H54 (cell line): ENCODE measurements around the gene EPHB2.
"Not testable (repeated sequence)": the region's sequence is repeated elsewhere in the genome, so short reads cannot be mapped to it uniquely, and the experiment has no call there.

Source experiments
- DNase-seq: peaks from one replicate; pipeline ENCODE4 v3.0.0; 2011; ENCODE audit warnings: low spot score, mixed read lengths; ENCODE audit not compliant: insufficient read length
- FAIRE-seq: peaks from 3 replicates; lab custom pipeline; 2011; peaks lifted over from hg19 to GRCh38; lab: Jason Lieb, UNC
- POLR2A ChIP-seq: IDR thresholded peaks from 2 replicates; pipeline ENCODE4 v1.6.1; 2011; ENCODE audit warnings: low read depth, mild to moderate bottlenecking, low read length

The EPHB2 gene

GRCh38 chr1:22930240-22930912, 219.7 kb downstream of the EPHB2 start:
- no peak for TF ChIP-seq POLR2A
- peak; percentile 54 for DNase-seq
- FAIRE-seq: no peak

- FAIRE-seq: no peak
Measured at GRCh38 chr1:22932803-22933470, 222.3 kb downstream of the EPHB2 start.

GRCh38 chr1:22935433-22935832, 224.8 kb downstream of the EPHB2 start:
- DNase-seq (no peak), FAIRE-seq (no peak)
- TF ChIP-seq POLR2A: no peak

More at GRCh38 chr1:22932803-22933470, 222.3 kb downstream of the EPHB2 start:
- TF ChIP-seq POLR2A: no peak
- no peak for DNase-seq

- no peak for DNase-seq
- no peak for FAIRE-seq
- no peak for TF ChIP-seq POLR2A
Measured at GRCh38 chr1:22936681-22937080, 226.0 kb downstream of the EPHB2 start.

GRCh38 chr1:22941257-22941656, 230.6 kb downstream of the EPHB2 start:
- DNase-seq (no peak), FAIRE-seq (no peak)
- no peak for TF ChIP-seq POLR2A

GRCh38 chr1:22944346-22945055, 233.9 kb downstream of the EPHB2 start:
- TF ChIP-seq POLR2A: no peak
- DNase-seq (no peak), FAIRE-seq (no peak)

GRCh38 chr1:22945171-22945570, 234.5 kb downstream of the EPHB2 start:
- not testable (repeated sequence) for DNase-seq, FAIRE-seq

GRCh38 chr1:22949822-22950331, 239.2 kb downstream of the EPHB2 start:
- DNase-seq (no peak), FAIRE-seq (no peak)
- no peak for TF ChIP-seq POLR2A

GRCh38 chr1:22951796-22952195, 241.2 kb downstream of the EPHB2 start:
- TF ChIP-seq POLR2A: no peak
- DNase-seq (no peak), FAIRE-seq (no peak)

GRCh38 chr1:22952694-22953056, 242.0 kb downstream of the EPHB2 start:
- no peak for FAIRE-seq
- no peak for TF ChIP-seq POLR2A
- no peak for DNase-seq

- DNase-seq: no peak
- FAIRE-seq: no peak
- no peak for TF ChIP-seq POLR2A
Measured at GRCh38 chr1:22953057-22953739, 242.6 kb downstream of the EPHB2 start.

- no peak for TF ChIP-seq POLR2A
- FAIRE-seq (no peak), DNase-seq (no peak)
Measured at GRCh38 chr1:22953740-22954141, 243.1 kb downstream of the EPHB2 start.

GRCh38 chr1:22955146-22955545, 244.5 kb downstream of the EPHB2 start:
- no peak for TF ChIP-seq POLR2A
- no peak for FAIRE-seq
- no peak for DNase-seq

GRCh38 chr1:22957066-22957465, 246.4 kb downstream of the EPHB2 start:
- DNase-seq (no peak), FAIRE-seq (no peak)
- TF ChIP-seq POLR2A: no peak
